ENCODE data around the gene FOCAD. TPM values are rescaled to one million over a fixed set of nuclear protein-coding genes. Genes with fewer than 3 reads are reported as not detected.

Gene FOCAD
- total RNA-seq, 4 donors from 2014 or later, result 24.0 to 64.5 (median 33.1) TPM

GRCh38 chr9:21037278-21037677 lies 353.2 kb downstream of the FOCAD start:
- Histone ChIP-seq H3K27ac (no peak overlapping the region), H3K4me1 (no peaks in the 10 kb centered on the region), H3K27me3 (no peaks in the 10 kb centered on the region), H3K4me3 (no peak overlapping the region), H3K36me3 (no peaks in the 10 kb centered on the region), H3K9me3 (no peaks in the 10 kb centered on the region)
- no peak for TF ChIP-seq POLR2A (IDR thresholded peaks at IDR 0.05)
- WGBS, result 88% methylated on average over 2 of the region's 2 CpGs
- DNase-seq (ENCODE audit: low spot score in 2 of 2), result no peak

DNA sequence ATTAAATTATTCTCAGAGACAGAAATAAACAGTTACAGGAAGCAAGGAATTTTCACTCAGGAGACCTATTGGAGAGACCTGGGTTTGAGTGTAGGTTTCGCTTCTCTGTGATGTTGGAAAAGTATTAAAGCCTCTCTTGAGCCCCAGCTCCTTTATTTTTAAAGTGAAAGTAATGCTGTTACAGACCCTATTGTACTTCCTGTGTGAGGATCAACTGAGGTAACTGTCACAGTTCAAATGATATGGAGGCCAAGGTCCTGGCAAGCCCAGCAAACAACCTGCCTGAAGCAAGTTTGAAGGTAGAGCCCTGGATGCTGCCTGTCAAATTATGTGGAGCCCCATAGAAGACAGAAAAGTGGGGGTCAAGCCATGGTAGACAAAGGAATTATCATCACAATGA lies 355.2 kb downstream of the FOCAD start:
- no peak overlapping the region for H3K27ac ChIP-seq
- 93% methylated on average over 1 of the region's 1 CpG for WGBS
- no peaks in the 10 kb centered on the region for H3K9me3 ChIP-seq
- H3K27me3 ChIP-seq, result no peaks in the 10 kb centered on the region
- no peaks in the 10 kb centered on the region for H3K36me3 ChIP-seq
- no peaks in the 10 kb centered on the region for H3K4me1 ChIP-seq
- TF ChIP-seq POLR2AphosphoS5 (IDR thresholded peaks at IDR 0.05) (no peak), EP300 (IDR thresholded peaks at IDR 0.05) (no peak), POLR2A (IDR thresholded peaks at IDR 0.05) (no peak)
- TF ChIP-seq, protein P1, sequence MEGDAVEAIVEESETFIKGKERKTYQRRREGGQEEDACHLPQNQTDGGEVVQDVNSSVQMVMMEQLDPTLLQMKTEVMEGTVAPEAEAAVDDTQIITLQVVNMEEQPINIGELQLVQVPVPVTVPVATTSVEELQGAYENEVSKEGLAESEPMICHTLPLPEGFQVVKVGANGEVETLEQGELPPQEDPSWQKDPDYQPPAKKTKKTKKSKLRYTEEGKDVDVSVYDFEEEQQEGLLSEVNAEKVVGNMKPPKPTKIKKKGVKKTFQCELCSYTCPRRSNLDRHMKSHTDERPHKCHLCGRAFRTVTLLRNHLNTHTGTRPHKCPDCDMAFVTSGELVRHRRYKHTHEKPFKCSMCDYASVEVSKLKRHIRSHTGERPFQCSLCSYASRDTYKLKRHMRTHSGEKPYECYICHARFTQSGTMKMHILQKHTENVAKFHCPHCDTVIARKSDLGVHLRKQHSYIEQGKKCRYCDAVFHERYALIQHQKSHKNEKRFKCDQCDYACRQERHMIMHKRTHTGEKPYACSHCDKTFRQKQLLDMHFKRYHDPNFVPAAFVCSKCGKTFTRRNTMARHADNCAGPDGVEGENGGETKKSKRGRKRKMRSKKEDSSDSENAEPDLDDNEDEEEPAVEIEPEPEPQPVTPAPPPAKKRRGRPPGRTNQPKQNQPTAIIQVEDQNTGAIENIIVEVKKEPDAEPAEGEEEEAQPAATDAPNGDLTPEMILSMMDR (IDR thresholded peaks at IDR 0.05), result no peak
- DNase-seq (ENCODE audit: low spot score in 2 of 2), result no peak
- no peak overlapping the region for H3K4me3 ChIP-seq

GRCh38 chr9:21042466-21042865 lies 358.4 kb downstream of the FOCAD start:
- no peaks in the 10 kb centered on the region for H3K4me1 ChIP-seq
- WGBS, result 89% methylated on average over 4 of the region's 4 CpGs

DNA sequence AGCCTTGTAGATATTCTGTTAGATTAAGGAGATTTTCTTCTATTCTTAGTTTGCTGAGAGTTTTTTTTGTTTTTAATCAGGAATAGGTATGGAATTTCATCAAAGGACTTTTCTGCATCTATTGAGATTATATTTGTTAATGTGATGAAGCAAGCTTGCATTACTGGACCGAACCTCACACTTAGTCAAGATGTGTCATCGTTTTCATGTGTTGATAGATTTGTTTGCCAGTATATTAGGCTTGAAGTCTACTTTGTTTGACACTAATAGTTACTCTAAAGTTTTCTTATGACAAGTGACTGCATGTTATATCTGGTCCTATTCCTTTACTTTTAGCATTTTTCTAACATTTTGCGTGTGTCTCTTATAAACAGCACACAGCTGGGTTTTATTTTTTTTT lies 359.8 kb downstream of the FOCAD start:
- Histone ChIP-seq H3K36me3 (no peaks in the 10 kb centered on the region), H3K4me3 (no peak overlapping the region), H3K4me1 (no peaks in the 10 kb centered on the region), H3K9me3 (no peaks in the 10 kb centered on the region), H3K27ac (no peak overlapping the region), H3K27me3 (no peaks in the 10 kb centered on the region)
- 68% methylated on average over 3 of the region's 3 CpGs for WGBS
- TF ChIP-seq POLR2AphosphoS5 (IDR thresholded peaks at IDR 0.05), result no peak
- TF ChIP-seq, protein P1 (IDR thresholded peaks at IDR 0.05), result no peak
- no peak for TF ChIP-seq EP300 (IDR thresholded peaks at IDR 0.05)
- TF ChIP-seq POLR2A (IDR thresholded peaks at IDR 0.05), result no peak
- no peak for DNase-seq (ENCODE audit: low spot score in 2 of 2)

More at GRCh38 chr9:21042466-21042865, 358.4 kb downstream of the FOCAD start:
- Histone ChIP-seq H3K4me3 (no peak overlapping the region), H3K9me3 (no peaks in the 10 kb centered on the region), H3K36me3 (no peaks in the 10 kb centered on the region), H3K27me3 (no peaks in the 10 kb centered on the region), H3K27ac (no peak overlapping the region)
- TF ChIP-seq POLR2AphosphoS5 (IDR thresholded peaks at IDR 0.05), result no peak
- no peak for TF ChIP-seq POLR2A (IDR thresholded peaks at IDR 0.05)
- no peak for TF ChIP-seq EP300 (IDR thresholded peaks at IDR 0.05)
- TF ChIP-seq, protein P1 (IDR thresholded peaks at IDR 0.05), result no peak
- DNase-seq (ENCODE audit: low spot score in 2 of 2), result no peak

Other genes starting within 250 kb of the FOCAD start
- 10 to 100 TPM; 10.8 to 17.5 (median 12.4) TPM for gene MLLT3, start 61.8 kb upstream of the FOCAD start, total RNA-seq